GM23338 (cell line): ENCODE measurements around the gene GPC6.

Experiments
- CTCF ChIP-seq, 2 experiments: fragments of 200-600 bp in 1 of 2; sonication (generic) in 1 of 2; conservative IDR thresholded peaks; 2 replicates each; pipeline versions ENCODE4 v1.5.1 to v1.6.1; 2016 to 2017; ENCODE audit warnings: antibody characterized with exemption in 2 of 2, low read depth in 2 of 2, mild to moderate bottlenecking in 2 of 2, moderate library complexity in 1 of 2
- EZH2 ChIP-seq: fragments of 200-600 bp; sonication (generic); IDR thresholded peaks from one replicate; pipeline ENCODE4 v1.8.0; 2017; ENCODE audit warnings: antibody characterized with exemption, mild to moderate bottlenecking, low read depth; ENCODE audit not compliant: unreplicated experiment
- EZH2phosphoT487 ChIP-seq: fragments of 200-600 bp; sonication (generic); IDR thresholded peaks from one replicate; pipeline ENCODE4 v1.8.1; 2018; ENCODE audit warnings: antibody characterized with exemption; ENCODE audit not compliant: unreplicated experiment
- JUNB ChIP-seq: IDR thresholded peaks from one replicate; pipeline ENCODE4 v1.6.1; 2016; ENCODE audit warnings: antibody characterized with exemption; ENCODE audit not compliant: unreplicated experiment
- POLR2AphosphoS5 ChIP-seq: IDR thresholded peaks from 2 replicates; pipeline ENCODE4 v1.6.1; 2016; ENCODE audit warnings: antibody characterized with exemption, low read depth
- REST ChIP-seq: IDR thresholded peaks from one replicate; pipeline ENCODE4 v1.6.1; 2018; ENCODE audit warnings: antibody characterized with exemption; ENCODE audit not compliant: unreplicated experiment
- ZNF331 ChIP-seq: fragments of 250-450 bp; sonication (Bioruptor Pico); IDR thresholded peaks from 2 replicates; pipeline ENCODE4 v1.5.0; 2020; ENCODE audit warnings: low read depth, mild to moderate bottlenecking, moderate library complexity
- ZNF462 ChIP-seq: fragments of 250-450 bp; sonication (Bioruptor Pico); IDR thresholded peaks from 2 replicates; pipeline ENCODE4 v1.5.0; 2020; ENCODE audit warnings: mild to moderate bottlenecking, moderate library complexity

GRCh38 chr13:94160875-94161274 is 934.3 kb downstream of the GPC6 start:
- TF ChIP-seq CTCF (conservative IDR thresholded peaks at IDR 0.05; ENCODE audit: low read depth in 2 of 2), result no peak
- no peak for TF ChIP-seq ZNF462 (CRISPR knock-in tag)
- TF ChIP-seq POLR2AphosphoS5, result no peak
- TF ChIP-seq EZH2, result no peak
- TF ChIP-seq EZH2phosphoT487, result no peak
- no peak for TF ChIP-seq ZNF331 (CRISPR knock-in tag)
- no peak for TF ChIP-seq REST
- TF ChIP-seq JUNB, result no peak
